ENCODE data around the gene MBOAT7.
"Not testable (repeated sequence)": the region's sequence is repeated elsewhere in the genome, so short reads cannot be mapped to it uniquely, and the experiment has no call there.

GRCh38 chr19:54222474-54223276 is 33.3 kb upstream of the MBOAT7 start, which contains the start of gene LILRB3:
- not testable (repeated sequence) for TF ChIP-seq CTCF (IDR thresholded peaks at IDR 0.05; ENCODE audit: extremely low read depth in 1 of 2, insufficient read depth in 1 of 2, low read depth in 1 of 2, low read length in 2 of 2); POLR2A (IDR thresholded peaks at IDR 0.05; ENCODE audit: low read depth, low read length)
